ENCODE results near the gene SLIT3.

- TF ChIP-seq NR2C1 (IDR thresholded peaks at IDR 0.05): no peak
- TF ChIP-seq NR2C1 (tag; IDR thresholded peaks at IDR 0.05): no peak
- no peak for TF ChIP-seq CHD2 (IDR thresholded peaks at IDR 0.05; ENCODE audit: low read depth, low read length)
- TF ChIP-seq, protein P1, sequence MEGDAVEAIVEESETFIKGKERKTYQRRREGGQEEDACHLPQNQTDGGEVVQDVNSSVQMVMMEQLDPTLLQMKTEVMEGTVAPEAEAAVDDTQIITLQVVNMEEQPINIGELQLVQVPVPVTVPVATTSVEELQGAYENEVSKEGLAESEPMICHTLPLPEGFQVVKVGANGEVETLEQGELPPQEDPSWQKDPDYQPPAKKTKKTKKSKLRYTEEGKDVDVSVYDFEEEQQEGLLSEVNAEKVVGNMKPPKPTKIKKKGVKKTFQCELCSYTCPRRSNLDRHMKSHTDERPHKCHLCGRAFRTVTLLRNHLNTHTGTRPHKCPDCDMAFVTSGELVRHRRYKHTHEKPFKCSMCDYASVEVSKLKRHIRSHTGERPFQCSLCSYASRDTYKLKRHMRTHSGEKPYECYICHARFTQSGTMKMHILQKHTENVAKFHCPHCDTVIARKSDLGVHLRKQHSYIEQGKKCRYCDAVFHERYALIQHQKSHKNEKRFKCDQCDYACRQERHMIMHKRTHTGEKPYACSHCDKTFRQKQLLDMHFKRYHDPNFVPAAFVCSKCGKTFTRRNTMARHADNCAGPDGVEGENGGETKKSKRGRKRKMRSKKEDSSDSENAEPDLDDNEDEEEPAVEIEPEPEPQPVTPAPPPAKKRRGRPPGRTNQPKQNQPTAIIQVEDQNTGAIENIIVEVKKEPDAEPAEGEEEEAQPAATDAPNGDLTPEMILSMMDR (IDR thresholded peaks at IDR 0.05 in 2 of 3, conservative IDR thresholded peaks at IDR 0.05 in 1 of 3; ENCODE audit: insufficient read depth in 2 of 3, low read depth in 1 of 3, low read length in 3 of 3): no peak
- TF ChIP-seq, protein P2, sequence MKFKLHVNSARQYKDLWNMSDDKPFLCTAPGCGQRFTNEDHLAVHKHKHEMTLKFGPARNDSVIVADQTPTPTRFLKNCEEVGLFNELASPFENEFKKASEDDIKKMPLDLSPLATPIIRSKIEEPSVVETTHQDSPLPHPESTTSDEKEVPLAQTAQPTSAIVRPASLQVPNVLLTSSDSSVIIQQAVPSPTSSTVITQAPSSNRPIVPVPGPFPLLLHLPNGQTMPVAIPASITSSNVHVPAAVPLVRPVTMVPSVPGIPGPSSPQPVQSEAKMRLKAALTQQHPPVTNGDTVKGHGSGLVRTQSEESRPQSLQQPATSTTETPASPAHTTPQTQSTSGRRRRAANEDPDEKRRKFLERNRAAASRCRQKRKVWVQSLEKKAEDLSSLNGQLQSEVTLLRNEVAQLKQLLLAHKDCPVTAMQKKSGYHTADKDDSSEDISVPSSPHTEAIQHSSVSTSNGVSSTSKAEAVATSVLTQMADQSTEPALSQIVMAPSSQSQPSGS (CRISPR knock-in tag; IDR thresholded peaks at IDR 0.05): no peak
- no peak for TF ChIP-seq KAT8 (IDR thresholded peaks at IDR 0.05; ENCODE audit: low read depth)
- TF ChIP-seq TEAD4 (IDR thresholded peaks at IDR 0.05; ENCODE audit: low read length): no peak
- TF ChIP-seq TEAD4 (CRISPR knock-in tag; IDR thresholded peaks at IDR 0.05; ENCODE audit: borderline replicate concordance): no peak
- no peak for TF ChIP-seq NFIC (IDR thresholded peaks at IDR 0.05)
These were observed 168.7 kb downstream of the SLIT3 start for GRCh38 chr5:169132302-169132660.
